NK-92 (cell line): Measurements from ENCODE around the gene SNAPC4.

Experiments used
- DNase-seq: peaks from one replicate; lab custom pipeline; 2025; ENCODE audit not compliant: unreplicated experiment; lab: John Stamatoyannopoulos, UW

The SNAPC4 gene

GRCh38 chr9:136400038-136400834 lies at the start of gene SNAPC4:
SNAPC4 (minus strand) TSS chr9:136400170; CDS start chr9:136398428, 1,742 bp downstream.
- no peak for DNase-seq

- DNase-seq: no peak
Observed at GRCh38 chr9:136448655-136449054, 48.7 kb upstream of the SNAPC4 start.

GRCh38 chr9:136447173-136447778 lies 47.3 kb upstream of the SNAPC4 start:
- no peak for DNase-seq

GRCh38 chr9:136445799-136446198 lies 45.8 kb upstream of the SNAPC4 start:
- no peak for DNase-seq

GRCh38 chr9:136444102-136444501 lies 44.1 kb upstream of the SNAPC4 start:
- DNase-seq: no peak

GRCh38 chr9:136443687-136444086 lies 43.7 kb upstream of the SNAPC4 start:
- no peak for DNase-seq

- DNase-seq: no peak
Observed at GRCh38 chr9:136443087-136443486, 43.1 kb upstream of the SNAPC4 start.

- DNase-seq: no peak
Observed at GRCh38 chr9:136442265-136442664, 42.3 kb upstream of the SNAPC4 start.

GRCh38 chr9:136441681-136442245 lies 41.8 kb upstream of the SNAPC4 start:
- DNase-seq: no peak

- DNase-seq: no peak
Observed at GRCh38 chr9:136441191-136441680, 41.3 kb upstream of the SNAPC4 start.

- no peak for DNase-seq
Observed at GRCh38 chr9:136439481-136440408, 39.8 kb upstream of the SNAPC4 start, which contains the start of gene INPP5E. INPP5E (minus strand) TSS chr9:136439845; CDS start chr9:136439419, 426 bp downstream.

GRCh38 chr9:136438548-136439480 lies 38.8 kb upstream of the SNAPC4 start:
- no peak for DNase-seq

GRCh38 chr9:136437839-136438547 lies 38.0 kb upstream of the SNAPC4 start:
- no peak for DNase-seq

- no peak for DNase-seq
Observed at GRCh38 chr9:136437430-136437829, 37.5 kb upstream of the SNAPC4 start.

GRCh38 chr9:136436055-136436634 lies 36.2 kb upstream of the SNAPC4 start:
- DNase-seq: no peak

GRCh38 chr9:136434580-136435169 lies 34.7 kb upstream of the SNAPC4 start:
- DNase-seq: no peak

- DNase-seq: no peak
Observed at GRCh38 chr9:136433849-136434579, 34.0 kb upstream of the SNAPC4 start.
